Measurements from ENCODE around the gene RCOR2.

RCOR2 gene

GRCh38 chr11:63907063-63907462 lies 9.9 kb downstream of the RCOR2 start:
- DNase-seq = no peak

- DNase-seq = peak; percentile 48
Observed at GRCh38 chr11:63906585-63906984, 10.4 kb downstream of the RCOR2 start.

- DNase-seq = no peak
Observed at GRCh38 chr11:63906087-63906486, 10.9 kb downstream of the RCOR2 start.

GRCh38 chr11:63905179-63905578 lies 11.8 kb downstream of the RCOR2 start:
- DNase-seq = no peak

GRCh38 chr11:63904743-63905142 lies 12.2 kb downstream of the RCOR2 start:
- no peak for DNase-seq

DNA sequence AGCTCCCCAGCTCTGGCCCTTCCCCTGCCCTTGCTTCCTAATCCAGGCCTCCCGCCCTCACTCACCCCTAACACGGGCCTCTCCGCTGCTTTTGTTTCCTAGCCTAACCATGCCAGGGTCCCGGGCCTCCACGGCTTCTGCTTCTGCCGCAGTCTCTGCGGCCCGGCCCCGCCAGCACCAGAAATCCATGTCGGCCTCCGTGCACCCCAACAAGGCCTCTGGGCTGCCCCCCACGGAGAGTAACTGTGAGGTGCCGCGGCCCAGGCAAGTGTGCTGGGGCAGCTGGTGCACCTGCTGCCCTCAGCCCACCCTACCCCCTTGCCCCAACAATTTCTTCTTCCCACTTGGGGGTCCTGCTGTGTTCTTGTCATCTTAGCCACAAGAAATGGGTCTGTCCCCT lies 13.1 kb downstream of the RCOR2 start:
- DNase-seq = no peak

GRCh38 chr11:63901660-63902059 lies 15.3 kb downstream of the RCOR2 start:
- no peak for DNase-seq

- DNase-seq = no peak
Observed at GRCh38 chr11:63897459-63898146, 19.4 kb downstream of the RCOR2 start.

DNA sequence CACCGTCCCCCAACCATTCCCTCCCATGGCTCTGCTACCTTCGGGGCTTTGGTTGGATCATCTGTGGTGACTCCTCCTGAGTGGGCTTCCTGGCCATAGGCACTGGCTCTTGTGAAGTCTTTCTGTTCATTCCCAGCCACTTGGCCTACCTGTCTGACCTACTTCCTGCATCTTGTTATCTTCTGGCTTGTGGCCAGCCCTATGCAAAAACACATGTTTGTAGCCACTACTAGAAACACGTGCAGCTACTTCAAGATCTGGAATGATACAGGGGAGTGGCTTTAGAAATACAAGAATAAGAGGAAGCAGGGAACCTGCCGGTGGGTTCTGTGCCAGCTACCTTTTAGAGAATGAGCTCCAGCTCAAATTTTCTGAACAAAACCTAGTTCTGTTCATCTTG lies 20.9 kb downstream of the RCOR2 start:
- DNase-seq = no peak

DNA sequence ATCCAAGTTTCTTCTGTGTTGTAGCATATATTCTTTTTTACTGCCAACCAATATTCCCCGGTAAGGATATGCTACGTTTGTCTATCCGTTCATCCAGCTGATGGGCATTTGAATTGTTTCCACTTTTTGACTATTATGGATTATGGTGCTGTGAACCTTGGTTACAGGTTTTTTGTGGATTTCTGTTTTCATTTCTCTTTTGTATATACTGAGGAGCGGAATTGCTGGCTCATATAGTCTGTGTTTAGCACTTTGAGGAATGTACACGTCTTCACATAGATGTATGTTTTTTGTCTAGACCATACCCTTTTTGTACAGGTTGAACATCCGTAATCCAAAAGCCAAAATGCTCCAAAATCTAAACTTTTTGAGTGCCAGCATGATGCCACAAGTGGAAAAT lies 23.6 kb downstream of the RCOR2 start:
- no peak for DNase-seq

DNA sequence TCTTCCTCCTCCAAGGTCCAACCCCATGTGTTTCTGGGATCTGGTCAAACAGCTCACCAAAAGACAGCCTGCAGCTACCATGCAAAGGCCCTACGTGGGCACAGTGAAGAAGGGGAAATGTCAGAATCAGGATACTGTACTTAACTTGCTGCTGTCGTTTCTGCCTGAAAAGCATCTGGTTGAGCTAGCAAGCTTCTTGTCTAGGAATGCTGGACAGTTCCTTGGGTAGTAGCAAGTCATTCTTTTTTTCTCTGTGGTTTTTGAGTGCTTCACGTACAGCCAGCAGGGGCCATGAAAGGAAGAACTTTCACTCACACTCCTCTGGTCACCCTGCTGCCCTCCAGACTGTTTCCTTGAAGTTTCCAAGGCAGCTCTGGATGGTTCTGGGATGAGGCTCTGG lies 24.7 kb downstream of the RCOR2 start:
- no peak for DNase-seq

DNA sequence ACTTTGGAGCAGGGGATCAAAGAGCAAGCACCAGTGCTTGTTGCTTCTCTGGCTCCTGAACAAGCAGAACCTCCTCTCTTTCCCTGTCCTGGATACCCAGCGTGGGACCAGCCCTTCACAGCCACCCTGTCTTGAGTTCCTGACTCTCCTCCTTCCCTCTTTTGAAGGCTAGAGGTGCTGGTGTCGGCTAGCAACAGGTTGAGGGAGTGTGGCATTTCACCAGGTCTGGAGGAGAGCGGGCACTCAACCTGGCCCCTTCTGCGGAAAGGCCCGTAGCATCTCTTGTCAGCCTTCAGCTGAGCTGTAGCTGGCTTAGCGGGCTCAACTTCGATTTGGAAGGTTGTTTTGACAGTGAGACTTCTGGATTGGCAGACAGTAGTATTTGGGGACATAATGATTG lies 26.6 kb downstream of the RCOR2 start:
- no peak for DNase-seq

GRCh38 chr11:63889344-63889743 lies 27.6 kb downstream of the RCOR2 start:
- DNase-seq = no peak

- peak; percentile 67 for DNase-seq
Observed at GRCh38 chr11:63888170-63889086, 28.5 kb downstream of the RCOR2 start.

GRCh38 chr11:63887386-63887999 lies 29.5 kb downstream of the RCOR2 start:
- DNase-seq = no peak

DNA sequence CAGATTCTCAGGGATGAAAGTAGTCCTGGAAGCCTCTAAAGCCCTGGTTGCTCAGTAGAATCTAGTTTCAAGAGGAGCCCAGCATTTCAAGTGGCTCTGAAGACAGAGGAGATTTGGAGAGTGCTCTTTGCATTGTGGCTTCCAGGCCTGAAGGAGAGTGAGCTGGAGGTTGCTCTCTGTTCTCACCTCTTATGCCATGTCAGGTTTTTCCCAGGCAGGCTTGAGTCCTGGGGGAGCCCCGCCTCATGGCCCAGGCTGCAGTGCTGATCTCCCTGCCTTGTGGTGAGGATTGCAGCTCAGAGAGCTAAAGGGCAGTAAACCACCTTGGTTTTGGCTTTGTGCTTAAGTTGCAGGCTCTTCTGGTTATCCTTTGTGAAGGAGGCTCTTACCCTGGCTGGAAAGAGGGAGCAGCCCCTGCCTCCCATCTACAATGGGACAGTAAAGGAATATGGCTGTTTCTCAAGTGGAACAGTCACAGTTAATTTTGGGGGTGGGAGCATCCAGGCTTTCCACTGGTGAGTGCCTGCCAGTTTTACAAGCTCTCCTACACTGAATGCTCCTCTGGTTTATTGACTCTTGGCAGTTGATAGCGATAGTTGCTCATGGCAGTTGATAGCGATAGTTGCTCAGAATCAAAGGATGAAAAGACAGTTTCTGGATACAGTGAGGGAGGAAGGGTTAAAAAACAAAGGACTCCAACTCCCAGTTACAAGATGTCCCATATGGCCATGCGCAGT lies 32.6 kb downstream of the RCOR2 start:
- DNase-seq = no peak

DNA sequence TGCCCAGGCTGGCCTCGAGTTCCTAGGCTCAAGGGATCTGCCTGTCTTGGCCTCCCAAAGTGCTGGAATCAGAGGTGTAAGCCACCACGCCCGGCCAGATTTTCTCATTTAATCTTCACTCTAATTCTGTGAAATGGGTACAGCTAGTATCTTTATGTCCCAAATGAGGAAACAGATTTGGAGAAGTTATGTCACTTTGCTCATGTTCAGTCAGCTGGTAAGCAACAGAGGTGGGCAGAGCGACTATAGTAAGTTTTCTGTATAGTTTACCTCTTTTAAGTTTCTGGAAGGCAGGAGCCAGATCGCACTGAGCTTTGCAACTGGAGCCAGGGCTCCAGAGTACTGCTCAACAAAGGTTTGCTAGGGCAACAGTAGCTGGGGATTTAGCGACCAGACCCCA lies 33.2 kb downstream of the RCOR2 start:
- DNase-seq = no peak

- DNase-seq = peak; percentile 31
Observed at GRCh38 chr11:63882555-63883242, 34.3 kb downstream of the RCOR2 start.

DNA sequence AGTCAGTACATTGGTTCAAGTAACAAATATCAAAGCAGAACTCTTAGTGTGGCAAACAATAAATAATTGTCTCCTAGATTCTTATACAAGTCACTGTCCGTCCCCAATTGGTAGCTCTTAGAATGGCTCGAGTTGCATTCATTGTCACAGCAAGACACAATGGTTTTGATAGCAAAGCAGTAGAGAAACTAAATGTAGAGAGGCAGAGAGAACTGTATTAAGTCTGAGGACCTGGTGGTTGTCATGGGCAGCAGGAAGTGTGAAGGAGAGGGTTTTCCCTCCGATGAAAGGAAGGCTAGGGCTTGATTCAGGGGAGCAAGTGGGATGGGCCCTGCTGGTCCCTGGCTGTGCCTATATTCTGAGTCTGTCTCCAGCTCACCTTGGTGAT lies 36.6 kb downstream of the RCOR2 start:
- no peak for DNase-seq

DNA sequence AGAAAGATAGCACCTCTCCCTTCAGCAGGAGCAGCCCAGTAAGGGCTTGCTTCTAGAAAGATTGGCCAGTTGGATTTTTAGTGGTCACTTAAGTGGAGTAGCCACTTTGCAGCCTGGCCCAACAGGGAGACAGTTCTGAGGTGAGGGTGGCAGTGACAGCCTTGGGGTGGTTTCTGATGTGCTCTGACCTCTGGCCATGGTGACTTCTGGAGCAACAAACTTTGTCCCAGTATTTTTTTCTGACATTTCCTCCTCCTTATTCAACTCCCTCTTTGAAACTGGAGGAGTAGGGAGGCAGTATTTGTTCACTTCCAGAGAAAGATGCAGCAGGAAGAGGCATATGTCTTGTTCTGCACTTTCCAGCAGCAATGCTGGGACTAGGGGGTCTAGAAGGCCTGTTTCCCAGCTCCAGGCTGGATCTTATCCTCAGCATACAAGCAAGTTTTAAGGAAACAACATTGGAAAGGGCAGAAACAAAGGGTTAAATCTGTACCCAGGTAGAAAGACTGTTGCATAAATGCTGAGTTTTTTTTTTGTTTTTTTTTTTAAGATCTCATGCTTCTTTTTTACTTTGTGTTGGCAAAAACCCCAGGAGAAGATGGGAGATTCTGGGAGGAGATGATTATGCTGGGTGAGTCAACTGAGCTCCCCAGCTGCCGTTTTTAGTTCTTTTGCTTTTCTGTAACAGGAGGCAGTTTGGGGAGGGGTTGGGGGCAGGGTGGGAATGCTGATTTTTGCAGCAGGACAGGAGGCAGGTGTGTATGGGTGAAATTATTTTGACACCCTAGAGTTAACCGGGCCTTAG lies 37.2 kb downstream of the RCOR2 start:
- DNase-seq = no peak

DNA sequence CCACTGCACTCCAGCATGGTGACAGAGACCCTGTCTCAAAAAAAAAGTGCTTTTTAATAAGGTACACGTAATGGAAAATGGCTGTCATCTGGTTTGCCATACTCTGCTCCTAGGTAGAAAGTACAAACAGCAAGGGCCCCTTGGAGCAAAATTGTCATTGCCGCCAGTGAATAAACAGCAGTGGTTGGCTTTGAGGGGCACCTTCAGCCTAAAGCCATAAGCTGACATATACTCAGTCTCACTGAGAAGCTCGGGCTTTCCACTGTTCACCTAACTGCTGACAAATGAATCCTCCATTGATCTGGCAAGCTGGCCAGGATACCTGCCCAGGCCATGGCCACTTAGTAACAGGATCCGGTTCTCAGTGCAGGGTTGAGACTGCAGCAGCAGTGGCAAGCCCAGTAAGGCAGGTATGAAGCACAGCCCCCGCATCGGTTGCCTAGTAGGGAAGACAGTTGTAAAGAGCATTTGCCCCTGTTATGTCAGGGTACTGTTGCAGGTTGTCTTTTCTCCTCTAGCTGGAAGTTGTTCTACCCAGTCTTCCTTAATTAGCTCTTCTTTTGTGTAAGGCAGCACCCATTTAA lies 39.2 kb downstream of the RCOR2 start:
- DNase-seq = no peak
